SJCRH30 (cell line): Measurements from ENCODE around the gene MSMB. TPM values are rescaled to one million over a fixed set of nuclear protein-coding genes. Genes with fewer than 3 reads are reported as not detected.
"Not testable (repeated sequence)": the region's sequence is repeated elsewhere in the genome, so short reads cannot be mapped to it uniquely, and the experiment has no call there.

ENCODE experiments used
- DNase-seq, 2 experiments: peaks; one replicate each; pipeline ENCODE4 v3.0.0-alpha.2; 2015 to 2020
- H3K27ac ChIP-seq: fragments of 250-450 bp; sonication (Bioruptor Pico); 2 replicates; pipeline ENCODE4 v1.5.1; 2020; ENCODE audit warnings: mild to moderate bottlenecking, moderate library complexity
- H3K27me3 ChIP-seq: fragments of 250-450 bp; sonication (Bioruptor Pico); 2 replicates; pipeline ENCODE4 v1.5.1; 2020; ENCODE audit warnings: mild to moderate bottlenecking, moderate library complexity
- H3K36me3 ChIP-seq: fragments of 250-450 bp; sonication (Bioruptor Pico); 2 replicates; pipeline ENCODE4 v1.5.1; 2020; ENCODE audit warnings: mild to moderate bottlenecking, moderate library complexity
- H3K4me1 ChIP-seq: fragments of 250-450 bp; sonication (Bioruptor Pico); 2 replicates; pipeline ENCODE4 v1.5.1; 2020; ENCODE audit warnings: mild to moderate bottlenecking, moderate library complexity
- H3K4me3 ChIP-seq: fragments of 250-450 bp; sonication (Bioruptor Pico); 2 replicates; pipeline ENCODE4 v1.5.1; 2020; ENCODE audit warnings: mild to moderate bottlenecking, moderate library complexity
- H3K9me3 ChIP-seq: fragments of 250-450 bp; sonication (Bioruptor Pico); replicated peaks from 2 replicates; pipeline ENCODE4 v1.5.1; 2020; ENCODE audit warnings: mild to moderate bottlenecking, moderate library complexity
- total RNA-seq: library from RNA; depleted of rRNA; stranded (reverse); fragments of >200 nt; shearing (Covaris generic); gene quantifications from 2 replicates; pipeline ENCODE4 v1.2.3, GENCODE V29; 2014; rRNA removed

The MSMB gene, protein sequence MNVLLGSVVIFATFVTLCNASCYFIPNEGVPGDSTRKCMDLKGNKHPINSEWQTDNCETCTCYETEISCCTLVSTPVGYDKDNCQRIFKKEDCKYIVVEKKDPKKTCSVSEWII
- not detected in 2 replicates for total RNA-seq

DNA sequence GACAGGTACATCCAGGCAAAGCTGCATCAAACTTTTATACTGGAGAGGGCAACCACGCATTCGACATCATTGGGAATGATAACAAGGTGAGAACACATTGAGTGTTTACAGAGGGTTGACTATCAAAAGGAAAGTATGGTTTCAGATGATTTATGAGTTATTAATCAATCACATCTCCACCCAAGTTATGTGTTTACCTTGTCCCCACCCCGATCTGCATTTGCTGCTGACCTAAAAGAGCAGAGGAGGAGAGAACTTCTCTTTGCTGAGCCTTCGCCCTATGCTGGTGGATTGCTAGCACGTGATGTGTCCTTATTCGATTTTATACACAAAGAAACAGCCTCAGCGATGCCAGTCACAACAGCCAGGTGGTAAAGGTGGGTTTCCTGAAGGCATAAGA is at the start of gene MSMB:
Gene MSMB (minus strand): TSS at position 9 of the 400 bp plus-strand sequence. CDS start 32 bp downstream, outside the sequence.
- no peaks in the 10 kb centered on the region for H3K27me3 ChIP-seq

GRCh38 chr10:46094931-46095750 is 49.1 kb upstream of the MSMB start:
- H3K27ac ChIP-seq = no peak overlapping the region
- no peak for DNase-seq
- no peaks in the 10 kb centered on the region for H3K4me1 ChIP-seq
- H3K9me3 ChIP-seq = no peaks in the 10 kb centered on the region
- H3K4me3 ChIP-seq = no peak overlapping the region
- no peaks in the 10 kb centered on the region for H3K36me3 ChIP-seq
- no peaks in the 10 kb centered on the region for H3K27me3 ChIP-seq

More for the DNA sequence above, at the start of gene MSMB:
- Histone ChIP-seq H3K27ac (no peak within 1 kb of the TSS), H3K36me3 (no peaks in the 10 kb centered on the region), H3K4me3 (no peak within 1 kb of the TSS), H3K9me3 (no peaks in the 10 kb centered on the region), H3K4me1 (no peaks in the 10 kb centered on the region; the same call in 1 of the 2 replicates)
- DNase-seq = no peak

GRCh38 chr10:46094197-46094500 is 48.1 kb upstream of the MSMB start:
- no peak for DNase-seq
- no peaks in the 10 kb centered on the region for H3K27me3 ChIP-seq
- H3K4me3 ChIP-seq = no peak overlapping the region
- H3K36me3 ChIP-seq = no peaks in the 10 kb centered on the region
- no peaks in the 10 kb centered on the region for H3K4me1 ChIP-seq
- H3K9me3 ChIP-seq = no peaks in the 10 kb centered on the region
- H3K27ac ChIP-seq = no peak overlapping the region

DNA sequence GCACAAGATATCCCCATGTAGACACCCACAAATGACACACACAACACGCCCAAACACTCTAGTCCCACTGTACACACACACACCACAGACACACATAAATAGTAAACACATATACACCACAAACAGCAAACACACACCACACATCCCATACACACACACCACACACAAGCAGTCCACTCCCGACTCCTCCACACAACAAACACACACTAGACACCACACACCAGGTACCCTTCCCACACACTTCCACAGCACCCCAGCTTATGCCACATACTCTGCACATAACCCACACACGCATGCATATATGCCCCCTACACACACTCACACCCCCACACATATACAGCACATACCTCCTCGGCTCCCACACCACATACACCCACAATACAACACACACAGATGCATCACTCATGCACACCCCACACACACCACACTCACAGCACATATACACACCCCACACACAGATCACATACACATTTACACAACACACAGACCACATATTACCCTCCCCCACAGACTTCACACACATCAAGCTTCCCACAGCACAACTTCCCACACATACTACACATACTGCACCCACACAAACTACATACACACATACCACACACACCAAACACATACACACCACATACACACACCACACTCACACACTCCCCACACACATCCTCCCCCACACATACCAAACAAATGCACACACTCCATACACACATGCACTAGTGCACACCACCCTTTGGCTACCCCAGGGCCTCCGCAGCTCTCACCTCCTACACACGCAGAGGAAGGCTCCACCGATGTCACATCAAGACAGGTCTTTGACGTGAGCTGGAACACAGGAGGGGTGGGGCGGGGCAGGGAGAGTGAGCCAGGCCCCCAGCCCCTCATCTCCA is 47.5 kb upstream of the MSMB start:
- DNase-seq, H3K27me3 ChIP-seq, H3K27ac ChIP-seq: not testable (repeated sequence)

DNA sequence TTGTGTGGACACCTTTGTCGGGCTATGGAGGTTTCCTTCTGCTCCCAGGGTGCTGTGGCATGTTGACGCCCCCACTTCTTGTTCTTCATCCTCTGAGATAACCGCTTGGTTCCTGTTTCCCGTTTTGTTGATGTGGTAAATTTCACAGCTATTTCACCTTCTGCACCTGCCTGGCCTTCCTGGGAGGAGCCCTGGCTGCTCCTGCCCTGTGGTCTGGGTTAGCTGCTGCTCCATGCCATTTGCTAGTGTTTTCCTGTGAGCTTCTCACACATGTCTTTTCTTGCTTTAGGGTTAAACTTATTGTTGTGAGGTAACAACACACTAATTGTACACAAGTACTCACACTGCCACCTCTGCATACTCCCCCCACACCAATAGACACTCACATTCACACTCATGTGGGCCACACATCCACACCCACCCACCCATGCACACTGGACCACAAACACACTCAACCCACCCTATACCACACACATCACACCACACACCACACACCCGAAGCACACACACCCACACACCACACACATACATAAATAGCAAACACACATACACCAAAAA is 46.5 kb upstream of the MSMB start:
- no peaks in the 10 kb centered on the region for H3K27me3 ChIP-seq
- H3K27ac ChIP-seq = no peak overlapping the region
- H3K4me1 ChIP-seq = no peaks in the 10 kb centered on the region

More for the DNA sequence above, 47.5 kb upstream of the MSMB start:
- H3K4me3 ChIP-seq, H3K36me3 ChIP-seq, H3K4me1 ChIP-seq, H3K9me3 ChIP-seq: not testable (repeated sequence)

GRCh38 chr10:46091828-46092523 is 45.9 kb upstream of the MSMB start:
- Histone ChIP-seq H3K27ac (no peak overlapping the region), H3K4me3 (no peak overlapping the region), H3K36me3 (no peaks in the 10 kb centered on the region), H3K4me1 (no peaks in the 10 kb centered on the region), H3K27me3 (no peaks in the 10 kb centered on the region), H3K9me3 (no peaks in the 10 kb centered on the region)
- no peak for DNase-seq

More for the DNA sequence above, 46.5 kb upstream of the MSMB start:
- H3K36me3 ChIP-seq = no peaks in the 10 kb centered on the region
- no peak overlapping the region for H3K4me3 ChIP-seq
- no peaks in the 10 kb centered on the region for H3K9me3 ChIP-seq
- DNase-seq = no peak

- no peaks in the 10 kb centered on the region for H3K27me3 ChIP-seq
- H3K4me1 ChIP-seq = no peaks in the 10 kb centered on the region
- no peak overlapping the region for H3K27ac ChIP-seq
- no peak overlapping the region for H3K4me3 ChIP-seq
- H3K36me3 ChIP-seq = no peaks in the 10 kb centered on the region
- peak in 1 of 2 experiments; percentile 4 for DNase-seq
- H3K9me3 ChIP-seq = no peaks in the 10 kb centered on the region
Observed at GRCh38 chr10:46091080-46091827, 45.2 kb upstream of the MSMB start.

- Histone ChIP-seq H3K4me3 (no peak overlapping the region), H3K36me3 (no peaks in the 10 kb centered on the region), H3K27ac (no peak overlapping the region), H3K4me1 (no peaks in the 10 kb centered on the region), H3K9me3 (no peaks in the 10 kb centered on the region), H3K27me3 (no peaks in the 10 kb centered on the region)
- DNase-seq = no peak
Observed at GRCh38 chr10:46090258-46090812, 44.3 kb upstream of the MSMB start.

DNA sequence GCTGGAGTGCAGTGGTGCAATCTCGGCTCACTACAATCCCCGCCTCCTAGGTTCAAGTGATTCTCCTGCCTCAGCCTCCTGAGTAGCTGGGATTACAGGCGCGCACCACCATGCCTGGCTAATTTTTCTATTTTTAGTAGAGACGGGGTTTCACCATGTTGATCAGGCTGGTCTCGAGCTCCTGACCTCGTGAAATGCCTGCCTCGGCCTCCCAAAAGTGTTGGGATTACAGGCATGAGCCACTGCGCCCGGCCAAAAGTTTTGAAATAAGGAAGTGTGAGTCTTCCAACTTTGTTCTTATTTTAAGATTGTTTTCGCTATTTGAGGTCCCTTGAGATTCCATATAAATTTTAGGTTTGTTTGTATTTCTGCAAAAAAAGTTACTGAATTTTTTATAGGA is 41.3 kb upstream of the MSMB start:
- H3K4me3 ChIP-seq, H3K27ac ChIP-seq, H3K36me3 ChIP-seq, H3K4me1 ChIP-seq, DNase-seq, H3K9me3 ChIP-seq, H3K27me3 ChIP-seq: not testable (repeated sequence)

DNA sequence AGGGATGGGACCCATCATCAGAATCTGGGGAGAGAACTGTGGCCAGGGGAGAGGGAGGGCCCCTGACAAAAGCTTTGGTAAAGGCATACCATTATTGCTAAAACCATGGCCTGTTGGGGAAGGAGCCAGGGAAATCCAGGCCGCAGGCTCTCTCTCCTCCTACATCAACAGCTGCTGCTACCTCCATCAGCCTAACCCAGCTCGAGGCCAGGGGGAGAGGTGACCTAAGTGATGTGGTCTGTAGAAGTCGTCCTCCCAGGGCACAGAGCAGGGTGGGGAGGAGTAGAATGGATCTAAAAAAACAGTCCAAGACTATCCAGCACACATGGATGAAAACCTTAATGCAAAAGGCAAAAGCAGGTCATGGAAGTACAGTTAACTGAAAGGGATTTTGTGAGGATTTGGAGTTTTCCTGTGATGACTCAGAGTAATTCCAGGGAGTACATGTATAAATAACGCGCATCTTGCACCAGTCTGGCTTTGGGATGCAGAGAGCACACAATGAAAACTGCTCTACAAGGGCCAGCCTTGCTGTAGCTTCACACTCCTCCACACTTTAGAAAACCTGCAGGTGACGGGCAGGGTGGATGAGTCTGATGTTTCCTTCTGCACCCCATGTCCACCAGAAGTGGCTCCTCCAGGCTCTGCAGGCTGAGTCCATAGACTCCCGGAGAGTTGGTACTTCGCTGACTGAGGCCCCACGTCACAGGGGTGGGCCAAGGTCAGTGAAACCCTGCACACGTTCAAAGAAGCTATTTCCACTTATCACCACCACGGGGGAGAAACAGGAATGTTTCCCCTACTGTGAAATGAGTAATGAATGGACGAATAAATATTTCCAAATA is 38.5 kb upstream of the MSMB start:
- no peaks in the 10 kb centered on the region for H3K4me1 ChIP-seq
- no peaks in the 10 kb centered on the region for H3K9me3 ChIP-seq
- no peak for DNase-seq
- H3K27ac ChIP-seq = no peak overlapping the region
- no peaks in the 10 kb centered on the region for H3K27me3 ChIP-seq
- no peak overlapping the region for H3K4me3 ChIP-seq
- no peaks in the 10 kb centered on the region for H3K36me3 ChIP-seq

- Histone ChIP-seq H3K4me1 (no peaks in the 10 kb centered on the region), H3K27me3 (no peaks in the 10 kb centered on the region), H3K36me3 (no peaks in the 10 kb centered on the region), H3K27ac (no peak overlapping the region), H3K9me3 (no peaks in the 10 kb centered on the region), H3K4me3 (no peak overlapping the region)
- no peak for DNase-seq
Observed at GRCh38 chr10:46080886-46081285, 34.8 kb upstream of the MSMB start.

DNA sequence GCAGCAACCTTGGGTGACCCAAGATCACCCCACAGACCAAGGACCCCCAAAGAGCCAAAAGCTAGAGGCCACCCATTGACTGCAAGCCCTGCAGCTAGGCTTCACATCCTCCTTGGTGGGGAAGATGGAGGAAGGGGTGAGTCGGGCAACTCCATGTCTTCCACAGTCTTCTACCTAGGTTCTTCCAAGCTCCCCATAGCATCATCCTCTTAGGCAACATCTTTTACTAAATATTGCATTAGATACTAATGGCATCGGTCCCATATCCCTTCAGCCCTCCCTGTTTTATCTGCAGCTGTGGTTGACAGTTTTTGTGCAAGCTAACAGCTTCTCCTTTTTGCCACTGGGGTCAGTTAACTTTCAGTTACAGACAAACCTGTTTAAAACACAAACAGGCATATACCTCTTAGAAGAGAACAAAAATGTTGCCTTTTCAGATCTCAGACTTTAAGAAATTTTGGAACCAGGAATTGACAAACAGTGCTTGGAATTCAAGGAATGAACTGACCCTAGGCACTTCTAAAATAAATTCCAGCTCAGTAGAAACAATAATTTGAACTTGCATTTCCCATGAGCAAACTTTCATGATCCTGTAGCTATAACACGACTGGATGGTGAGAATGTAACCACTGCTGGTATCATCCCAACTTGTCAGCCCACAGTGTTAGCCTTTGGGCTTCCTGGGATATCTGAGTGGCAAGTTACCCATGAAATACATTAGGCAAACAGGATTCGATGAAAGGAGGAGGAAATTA is 33.9 kb upstream of the MSMB start:
- no peaks in the 10 kb centered on the region for H3K9me3 ChIP-seq
- no peak overlapping the region for H3K27ac ChIP-seq
- H3K36me3 ChIP-seq = no peaks in the 10 kb centered on the region
- H3K27me3 ChIP-seq = no peaks in the 10 kb centered on the region
- H3K4me1 ChIP-seq = no peaks in the 10 kb centered on the region
- DNase-seq = no peak
- H3K4me3 ChIP-seq = no peak overlapping the region
